ENCODE measurements around the gene CERT1. TPM values are rescaled to one million over a fixed set of nuclear protein-coding genes. Genes with fewer than 3 reads are reported as not detected.
A peak's percentile ranks its signal among the peaks of the same experiment; 100 is the strongest.

Gene CERT1
- total RNA-seq, 3 donors from 2014 or later = 41.4 to 63.4 (median 45.0) TPM

DNA sequence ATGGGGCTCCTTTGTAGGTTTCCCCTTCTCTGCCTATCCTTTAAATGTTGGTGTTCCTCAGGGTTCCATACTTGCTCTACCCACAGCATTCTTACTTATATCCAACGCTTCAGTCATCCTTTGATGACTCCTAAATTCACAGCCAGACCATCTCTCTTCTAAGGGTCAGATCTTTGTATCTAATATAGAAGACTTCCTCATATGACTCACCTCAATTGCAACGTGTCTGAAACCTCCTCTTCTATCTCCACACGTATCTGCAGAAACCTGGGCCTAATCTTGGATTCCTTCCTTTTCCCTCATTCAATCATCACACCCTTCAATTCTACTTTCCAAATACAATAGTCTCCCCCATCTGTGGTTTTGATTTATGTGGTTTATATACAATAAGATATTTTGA is 106.1 kb downstream of the CERT1 start:
- Histone ChIP-seq H3K4me3 (no peak overlapping the region), H3K9me3 (no peaks in the 10 kb centered on the region), H3K4me1 (ENCODE audit: low read depth) (no peaks in the 10 kb centered on the region), H3K36me3 (ENCODE audit: low read depth) (no peaks in the 10 kb centered on the region)
- TF ChIP-seq, protein P1, sequence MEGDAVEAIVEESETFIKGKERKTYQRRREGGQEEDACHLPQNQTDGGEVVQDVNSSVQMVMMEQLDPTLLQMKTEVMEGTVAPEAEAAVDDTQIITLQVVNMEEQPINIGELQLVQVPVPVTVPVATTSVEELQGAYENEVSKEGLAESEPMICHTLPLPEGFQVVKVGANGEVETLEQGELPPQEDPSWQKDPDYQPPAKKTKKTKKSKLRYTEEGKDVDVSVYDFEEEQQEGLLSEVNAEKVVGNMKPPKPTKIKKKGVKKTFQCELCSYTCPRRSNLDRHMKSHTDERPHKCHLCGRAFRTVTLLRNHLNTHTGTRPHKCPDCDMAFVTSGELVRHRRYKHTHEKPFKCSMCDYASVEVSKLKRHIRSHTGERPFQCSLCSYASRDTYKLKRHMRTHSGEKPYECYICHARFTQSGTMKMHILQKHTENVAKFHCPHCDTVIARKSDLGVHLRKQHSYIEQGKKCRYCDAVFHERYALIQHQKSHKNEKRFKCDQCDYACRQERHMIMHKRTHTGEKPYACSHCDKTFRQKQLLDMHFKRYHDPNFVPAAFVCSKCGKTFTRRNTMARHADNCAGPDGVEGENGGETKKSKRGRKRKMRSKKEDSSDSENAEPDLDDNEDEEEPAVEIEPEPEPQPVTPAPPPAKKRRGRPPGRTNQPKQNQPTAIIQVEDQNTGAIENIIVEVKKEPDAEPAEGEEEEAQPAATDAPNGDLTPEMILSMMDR (IDR thresholded peaks at IDR 0.05) = no peak
- DNase-seq (no peak), ATAC-seq (peak; percentile 58)
- intact Hi-C loops (cut with DNase I, micrococcal nuclease) = no loop called here

DNA sequence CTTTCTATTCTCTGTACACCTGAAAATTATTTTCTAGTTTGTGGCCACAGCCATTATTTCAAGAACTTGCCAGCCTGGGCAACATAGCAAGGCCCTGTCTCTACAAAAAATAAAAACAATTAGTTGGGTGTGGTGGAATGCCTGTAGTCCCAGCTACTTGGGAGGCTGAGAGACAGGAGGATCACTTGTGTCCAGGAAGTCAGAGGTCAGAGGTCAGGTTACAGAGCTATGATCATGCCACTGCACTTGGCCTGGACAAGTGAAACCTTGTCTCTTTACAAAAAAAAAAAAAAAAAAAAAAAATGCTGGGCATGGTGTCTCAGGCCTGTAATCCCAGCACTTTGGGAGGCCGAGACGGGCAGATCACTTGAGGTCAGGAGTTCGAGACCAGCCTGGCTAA is 116.2 kb downstream of the CERT1 start:
- TF ChIP-seq, protein P1 (IDR thresholded peaks at IDR 0.05) = no peak
- DNase-seq = no peak
- Histone ChIP-seq H3K36me3 (ENCODE audit: low read depth) (no peaks in the 10 kb centered on the region), H3K4me1 (ENCODE audit: low read depth) (no peaks in the 10 kb centered on the region), H3K9me3 (no peaks in the 10 kb centered on the region), H3K4me3 (no peak overlapping the region)
- no peak for ATAC-seq
- intact Hi-C loops (cut with DNase I, micrococcal nuclease) = no loop called here

DNA sequence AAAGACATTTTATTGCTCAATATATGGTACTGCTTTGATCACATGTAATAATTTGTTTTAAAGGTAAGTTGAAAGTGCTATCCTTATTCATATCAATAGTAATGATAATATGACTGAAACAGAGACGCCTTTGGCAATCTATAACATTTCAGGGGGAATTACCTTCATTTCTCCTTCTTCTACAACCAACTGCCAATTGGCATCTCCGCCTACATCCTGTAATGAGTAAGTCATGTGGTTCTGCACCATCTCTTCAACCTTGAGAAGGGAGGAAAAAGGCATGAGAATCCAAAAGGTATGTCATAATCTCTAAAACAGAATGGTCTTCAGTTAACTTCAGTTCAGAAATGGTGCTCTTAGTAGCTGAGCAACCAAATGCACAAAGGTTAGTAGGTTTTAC is 122.0 kb downstream of the CERT1 start:
- H3K4me1 ChIP-seq (ENCODE audit: low read depth) = no peaks in the 10 kb centered on the region
- intact Hi-C loops (cut with DNase I, micrococcal nuclease) = no loop called here
- no peaks in the 10 kb centered on the region for H3K36me3 ChIP-seq (ENCODE audit: low read depth)
- ATAC-seq = no peak
- H3K4me3 ChIP-seq = no peak overlapping the region
- no peaks in the 10 kb centered on the region for H3K9me3 ChIP-seq
- TF ChIP-seq, protein P1 (IDR thresholded peaks at IDR 0.05) = no peak
- no peak for DNase-seq

DNA sequence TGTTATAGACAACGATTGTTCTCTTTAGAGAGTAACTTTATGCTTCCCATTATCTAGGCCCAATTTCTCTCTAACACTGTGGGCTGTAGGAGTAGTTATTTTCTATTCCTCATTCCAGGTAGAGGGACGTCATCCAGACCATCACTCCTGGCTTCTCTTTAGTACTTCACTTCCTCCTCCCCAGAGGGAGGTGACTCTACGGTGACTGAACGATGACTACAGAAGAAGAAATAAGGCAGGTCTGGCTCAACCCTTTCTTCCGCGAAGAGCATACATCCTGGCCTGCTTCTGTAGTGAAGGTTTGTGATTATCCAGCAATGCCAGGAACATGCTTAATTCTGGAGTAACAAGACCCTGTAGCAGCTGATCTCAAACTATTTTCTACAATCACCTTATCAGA is 123.6 kb downstream of the CERT1 start:
- intact Hi-C loops (cut with DNase I, micrococcal nuclease) = no loop called here
- no peak for DNase-seq
- Histone ChIP-seq H3K4me1 (ENCODE audit: low read depth) (no peaks in the 10 kb centered on the region), H3K4me3 (no peak overlapping the region), H3K9me3 (no peaks in the 10 kb centered on the region), H3K36me3 (ENCODE audit: low read depth) (no peaks in the 10 kb centered on the region)
- TF ChIP-seq, protein P1 (IDR thresholded peaks at IDR 0.05) = no peak
- ATAC-seq = no peak

DNA sequence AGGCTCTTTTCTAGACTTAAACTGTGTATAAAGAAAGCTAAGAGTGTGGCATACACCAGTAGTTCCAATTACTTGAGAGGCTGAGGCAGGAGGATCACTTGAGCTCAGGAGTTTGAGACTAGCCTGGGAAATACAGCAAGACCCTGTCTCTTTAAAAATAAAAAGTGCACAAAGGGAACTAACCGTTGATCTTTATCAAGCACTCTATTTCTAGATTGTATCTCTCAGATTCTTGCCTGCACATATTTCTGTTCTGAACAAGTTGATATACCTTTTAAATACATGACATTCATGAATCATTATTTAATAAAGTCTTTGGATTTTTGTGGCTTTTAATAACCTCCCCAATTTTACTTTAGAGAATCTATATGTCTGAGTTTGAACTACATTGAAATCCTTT is 127.2 kb downstream of the CERT1 start:
- Histone ChIP-seq H3K9me3 (no peaks in the 10 kb centered on the region), H3K36me3 (ENCODE audit: low read depth) (no peaks in the 10 kb centered on the region), H3K4me3 (no peak overlapping the region), H3K4me1 (ENCODE audit: low read depth) (no peaks in the 10 kb centered on the region)
- intact Hi-C loops (cut with DNase I, micrococcal nuclease) = no loop called here
- TF ChIP-seq, protein P1 (IDR thresholded peaks at IDR 0.05) = no peak
- DNase-seq = no peak
- ATAC-seq = no peak

DNA sequence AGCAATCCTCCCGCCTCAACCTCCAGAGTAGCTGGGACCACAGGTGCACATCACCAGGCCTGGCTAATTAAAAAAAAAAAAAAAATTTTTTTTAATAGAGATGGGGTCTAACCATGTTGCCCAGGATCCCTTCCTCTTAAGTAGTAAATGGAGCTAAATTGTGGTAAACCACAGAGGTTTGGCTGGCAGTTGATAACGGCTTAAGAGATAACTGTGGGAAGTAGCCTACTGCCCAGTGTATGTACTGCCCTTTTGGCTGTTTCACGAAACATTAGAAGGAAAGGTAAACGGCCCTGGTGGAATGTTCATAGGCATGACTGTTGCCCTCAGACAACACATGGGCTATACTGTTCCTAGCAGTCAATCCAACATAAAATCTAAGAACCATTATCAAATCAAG is 130.0 kb downstream of the CERT1 start:
- ATAC-seq (no peak), DNase-seq (no peak)
- Histone ChIP-seq H3K4me3 (no peak overlapping the region), H3K9me3 (no peaks in the 10 kb centered on the region), H3K4me1 (ENCODE audit: low read depth) (no peaks in the 10 kb centered on the region), H3K36me3 (ENCODE audit: low read depth) (no peaks in the 10 kb centered on the region)
- intact Hi-C loops (cut with DNase I, micrococcal nuclease) = no loop called here
- TF ChIP-seq, protein P1 (IDR thresholded peaks at IDR 0.05) = no peak

Data from mucosa of descending colon (tissue), 3 donors.